ENCODE data around the gene DISP2. TPM values are rescaled to one million over a fixed set of nuclear protein-coding genes. Genes with fewer than 3 reads are reported as not detected.

Gene DISP2
- total and polyA plus RNA-seq, 2 experiments from 2014 or later, result 1.3 to 2.2 TPM

GRCh38 chr15:40332113-40332781 is 25.8 kb upstream of the DISP2 start (continued):
- TF ChIP-seq ZNF462 (CRISPR knock-in tag; IDR thresholded peaks at IDR 0.05), result no peak
- no peak for TF ChIP-seq EZH2phosphoT487 (IDR thresholded peaks at IDR 0.05; ENCODE audit: unreplicated experiment)
- TF ChIP-seq POLR2AphosphoS5 (IDR thresholded peaks at IDR 0.05; ENCODE audit: low read depth), result no peak
- no peak for TF ChIP-seq NANOG (IDR thresholded peaks at IDR 0.05; ENCODE audit: borderline replicate concordance)
- no peak for TF ChIP-seq EZH2 (IDR thresholded peaks at IDR 0.05; ENCODE audit: low read depth, unreplicated experiment)
- TF ChIP-seq ETS1 (IDR thresholded peaks at IDR 0.05), result no peak
- no peak for TF ChIP-seq STAT1 (IDR thresholded peaks at IDR 0.05; ENCODE audit: unreplicated experiment)

GRCh38 chr15:40333922-40334492 is 24.0 kb upstream of the DISP2 start:
- H4K20me1 ChIP-seq (replicated peaks; ENCODE audit: insufficient read depth), result no peaks in the 10 kb centered on the region
- H3K4me3 ChIP-seq, result no peak overlapping the region
- Mint-ChIP-seq H3K4me1 (peaks cover 45% of the 10 kb centered on the region), H3K4me3 (no peak overlapping the region; the same call in 2 of the 3 replicates), H3K27me3 (ENCODE audit: insufficient read depth, low read depth, poor library complexity) (peaks cover 19% of the 10 kb centered on the region), H3K27ac (no peak overlapping the region), H3K36me3 (ENCODE audit: low read depth) (peaks cover 12% of the 10 kb centered on the region), H3K9me3 (no peaks in the 10 kb centered on the region)
- no peaks in the 10 kb centered on the region for H3K36me3 ChIP-seq (ENCODE audit: insufficient read depth)
- ATAC-seq (no peak), DNase-seq (ENCODE audit: low spot score) (no peak)
- H3K4me2 ChIP-seq, result no peak overlapping the region
- H3K79me2 ChIP-seq (replicated peaks; ENCODE audit: insufficient read depth), result no peaks in the 10 kb centered on the region; the same call in 1 of the 2 replicates
- 0 out of 2 replicates have a peak, but pooled peaks cover 2% of the 10 kb centered on the region for H3K9me2 ChIP-seq (ENCODE audit: insufficient read depth)
- peaks cover 11% of the 10 kb centered on the region for H3K4me1 ChIP-seq (ENCODE audit: insufficient read depth)
- no peak overlapping the region for H2AFZ ChIP-seq
- no peaks in the 10 kb centered on the region for H3K27me3 ChIP-seq (ENCODE audit: insufficient read depth)
- H3K27ac ChIP-seq (ENCODE audit: low read depth), result no peak overlapping the region
- 0 out of 2 replicates have a peak, but pooled peaks cover 4% of the 10 kb centered on the region for H3F3A ChIP-seq (replicated peaks; ENCODE audit: low read depth)
- no peak for TF ChIP-seq REST (IDR thresholded peaks at IDR 0.05; ENCODE audit: unreplicated experiment)

Data from GM23338 (cell line).